ENCODE results near the gene ZNF425.
"Not testable (repeated sequence)": the region's sequence is repeated elsewhere in the genome, so short reads cannot be mapped to it uniquely, and the experiment has no call there.

ZNF425 gene

DNA sequence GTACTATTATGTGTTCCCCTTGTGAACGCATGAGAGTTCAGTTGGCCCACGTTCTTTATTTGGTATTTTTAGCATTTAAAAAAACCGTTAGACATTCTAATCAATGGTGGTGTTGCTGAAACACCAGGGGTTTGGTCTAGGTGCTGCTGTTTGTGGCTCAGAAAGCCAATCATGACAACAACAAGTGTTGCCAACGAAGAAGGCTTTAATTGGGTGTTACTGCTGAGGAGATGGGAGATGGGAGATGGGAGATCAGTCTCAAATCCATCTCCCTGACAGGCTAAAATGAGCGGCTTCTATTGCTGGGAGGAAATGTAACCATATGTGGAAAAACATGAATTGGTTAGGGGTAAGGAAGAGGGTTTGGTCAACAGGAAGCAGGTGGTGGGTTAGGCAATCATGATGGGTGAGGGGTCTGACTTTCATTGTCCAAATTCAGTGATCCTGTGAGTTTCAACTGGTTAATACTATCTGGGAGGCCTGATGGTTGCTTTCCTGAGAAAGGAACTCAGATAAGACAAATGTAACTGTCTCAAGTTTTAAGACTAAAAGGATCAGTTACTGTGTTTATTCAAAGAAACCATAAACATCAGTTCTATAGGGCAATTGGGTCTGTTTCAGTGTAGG lies 4.6 kb upstream of the ZNF425 start:
- no peak for DNase-seq (ENCODE audit: low read depth)

DNA sequence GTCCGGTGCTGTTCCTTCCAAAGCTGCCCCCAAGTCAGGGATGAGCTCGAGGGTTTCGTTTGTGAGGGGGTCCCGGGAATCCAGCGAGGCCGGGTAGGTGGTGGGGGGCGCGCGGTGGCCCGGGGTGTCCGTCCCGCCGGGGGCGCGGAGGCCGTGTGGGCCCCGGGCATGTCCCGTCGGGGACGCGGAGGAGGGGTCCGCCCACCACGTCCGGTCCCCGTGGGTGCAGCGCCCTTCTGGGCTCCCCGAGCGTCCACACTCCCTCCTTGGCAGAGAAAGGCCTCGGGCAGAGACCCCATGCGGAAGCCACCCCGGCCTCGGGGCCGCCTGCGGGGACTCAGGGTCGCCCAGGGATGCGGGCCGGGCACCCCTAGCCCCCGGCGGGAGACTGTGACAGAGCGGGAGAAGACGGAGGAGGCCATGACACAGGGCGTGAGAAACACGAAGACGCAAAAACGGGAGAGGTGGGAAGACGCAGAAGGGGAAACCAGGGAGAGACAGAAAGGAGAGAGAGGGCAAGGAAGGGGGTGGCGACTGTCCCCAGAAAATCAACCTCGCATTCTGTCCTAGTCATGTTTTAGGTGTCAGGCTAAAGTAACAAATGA lies 640 bp upstream of the ZNF425 start:
- peak; percentile 48 for DNase-seq (ENCODE audit: low read depth)

DNA sequence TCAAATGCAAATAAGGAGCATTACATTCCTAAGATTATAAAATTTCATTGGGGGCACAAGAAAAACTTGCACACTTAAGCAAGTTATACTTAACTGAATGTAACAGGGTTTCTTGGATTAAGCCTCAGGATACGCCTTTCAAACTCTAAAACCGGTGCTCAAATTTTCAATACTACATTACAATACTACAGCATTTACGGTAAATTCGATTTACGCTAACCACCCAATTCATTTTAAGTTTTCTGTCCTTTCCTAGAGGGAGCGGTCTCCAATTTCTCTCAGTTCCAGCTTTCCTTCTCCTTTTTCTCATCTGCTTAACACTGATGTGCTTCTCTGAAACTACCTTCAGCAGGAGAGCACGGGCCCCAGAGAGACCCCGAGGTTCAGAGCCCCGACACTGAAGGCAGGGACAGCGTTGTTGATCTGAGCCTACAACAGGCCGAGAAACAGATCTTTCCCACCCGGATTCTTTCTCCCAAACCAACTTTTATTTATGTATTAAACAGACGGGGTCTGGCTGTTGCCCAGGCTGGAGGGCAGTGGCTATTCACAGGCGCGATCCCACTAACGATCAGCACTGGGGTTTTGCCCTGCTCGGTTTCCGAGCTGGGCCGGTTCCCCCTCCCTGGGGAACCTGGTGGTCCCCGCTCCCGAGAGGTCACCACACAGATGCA lies 798 bp downstream of the ZNF425 start:
- no peak for DNase-seq (ENCODE audit: low read depth)

DNA sequence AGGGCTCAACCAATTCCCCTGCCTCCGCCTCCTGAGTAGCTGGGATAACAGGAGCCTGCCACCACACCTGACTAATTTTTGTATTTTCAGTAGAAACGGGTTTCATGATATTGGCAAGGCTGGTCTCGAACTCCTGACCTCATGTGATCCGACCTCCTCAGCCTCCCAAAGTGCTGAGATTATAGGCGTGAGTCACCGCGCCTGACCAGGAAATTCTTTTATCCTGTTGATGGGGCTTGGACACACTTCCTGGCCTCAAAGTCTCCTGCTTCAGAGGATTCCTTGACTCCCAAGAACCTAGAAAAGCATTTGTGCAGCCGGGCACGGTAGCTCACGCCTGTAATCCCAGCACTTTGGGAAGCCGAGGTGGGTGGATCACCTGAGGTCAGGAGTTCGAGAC lies 16.2 kb downstream of the ZNF425 start:
- DNase-seq (ENCODE audit: low read depth): no peak

DNA sequence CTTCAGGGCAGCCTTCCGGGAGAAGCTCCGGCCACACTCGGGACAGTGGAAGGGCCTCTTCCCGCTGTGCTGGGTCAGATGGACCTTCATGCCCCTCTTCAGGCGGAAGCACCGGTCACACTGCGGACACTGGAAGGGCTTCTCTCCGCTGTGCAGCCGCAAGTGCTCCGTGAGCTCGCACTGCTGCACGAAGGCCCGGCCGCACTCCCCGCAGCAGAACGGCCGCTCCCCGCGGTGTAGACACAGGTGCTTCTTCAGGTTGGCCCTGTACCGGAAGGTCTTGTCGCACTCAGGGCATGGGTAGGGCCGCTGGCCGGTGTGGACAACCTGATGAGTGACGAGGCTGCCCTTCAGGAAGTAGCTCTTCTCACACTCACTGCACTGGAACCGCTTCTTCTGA lies 21.4 kb downstream of the ZNF425 start:
- no peak for DNase-seq (ENCODE audit: low read depth)

DNA sequence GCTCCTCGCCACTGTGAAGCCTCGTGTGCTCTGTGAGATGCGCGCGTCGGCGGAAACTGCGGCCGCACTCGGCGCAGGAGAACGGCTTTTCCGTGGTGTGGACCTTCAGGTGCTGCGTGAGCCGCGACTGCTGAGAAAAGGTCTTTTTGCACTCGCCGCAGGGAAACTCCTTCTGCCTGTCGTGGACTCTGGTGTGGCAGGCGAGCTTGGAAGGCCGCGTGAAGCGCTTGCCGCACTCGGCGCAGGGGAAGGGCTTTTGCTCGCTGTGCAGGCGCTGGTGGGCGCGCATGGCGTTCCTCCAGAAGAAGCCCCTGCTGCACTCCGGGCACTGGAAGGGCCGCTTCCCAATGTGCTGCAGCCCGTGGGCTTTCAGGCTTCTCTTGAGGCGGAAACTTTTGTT lies 21.9 kb downstream of the ZNF425 start:
- no peak for DNase-seq (ENCODE audit: low read depth)

DNA sequence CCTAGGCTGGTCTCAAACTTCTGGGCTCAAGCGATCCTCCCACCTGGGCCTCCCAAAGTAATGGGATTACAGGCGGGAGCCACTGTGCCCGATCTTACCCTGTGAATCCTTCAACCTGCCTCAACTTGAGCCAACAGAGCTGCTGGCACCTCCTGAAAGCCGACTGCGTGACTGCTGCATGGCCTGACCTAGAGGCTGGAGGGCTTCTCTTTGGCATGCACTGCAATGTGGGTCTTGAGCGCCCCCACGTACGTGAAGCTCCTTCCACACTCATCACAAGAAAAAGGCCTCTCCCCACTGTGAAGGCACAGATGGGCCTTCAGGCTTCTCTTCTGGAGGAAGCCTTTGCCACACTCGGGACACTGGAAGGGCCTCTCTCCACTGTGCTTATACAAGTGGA lies 22.7 kb downstream of the ZNF425 start:
- DNase-seq (ENCODE audit: low read depth): no peak

DNA sequence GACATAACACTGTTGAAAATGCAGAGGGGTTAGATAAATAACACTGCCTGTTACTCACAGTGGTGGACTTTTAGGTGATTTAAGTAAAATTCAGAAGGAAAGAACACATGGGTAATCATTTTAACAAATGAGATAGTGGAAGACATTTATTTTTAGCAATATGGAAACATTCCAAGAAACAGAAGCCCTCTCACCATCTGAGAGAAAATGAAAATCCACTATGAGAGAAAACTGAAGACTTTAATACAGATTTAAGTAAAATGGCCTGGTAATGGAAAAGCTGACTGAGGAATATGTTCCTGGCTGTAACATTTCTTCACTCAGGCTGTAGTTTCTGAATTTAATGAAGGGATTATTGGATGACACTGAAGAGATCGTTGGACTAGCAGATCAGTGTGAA lies 23.5 kb downstream of the ZNF425 start:
- no peak for DNase-seq (ENCODE audit: low read depth)

DNA sequence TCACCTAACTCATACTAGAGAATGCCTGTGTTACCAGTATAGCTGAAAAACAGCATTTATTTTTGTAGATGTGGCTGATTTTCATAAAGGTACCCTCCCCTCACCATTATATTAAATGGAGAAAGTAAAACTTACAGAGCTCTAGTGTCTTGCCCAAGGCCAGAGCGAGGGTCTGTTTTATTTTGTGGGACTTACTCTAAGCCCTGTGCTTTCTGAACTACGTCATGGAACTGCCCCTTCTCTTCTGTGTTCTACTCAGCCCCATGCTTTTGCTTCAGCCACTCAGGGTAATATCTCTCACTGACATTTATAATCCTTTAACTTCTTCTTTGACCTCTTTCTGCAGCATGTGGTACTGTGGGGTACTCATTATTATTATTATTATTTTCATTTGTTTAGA lies 25.3 kb downstream of the ZNF425 start:
- DNase-seq (ENCODE audit: low read depth): no peak

DNA sequence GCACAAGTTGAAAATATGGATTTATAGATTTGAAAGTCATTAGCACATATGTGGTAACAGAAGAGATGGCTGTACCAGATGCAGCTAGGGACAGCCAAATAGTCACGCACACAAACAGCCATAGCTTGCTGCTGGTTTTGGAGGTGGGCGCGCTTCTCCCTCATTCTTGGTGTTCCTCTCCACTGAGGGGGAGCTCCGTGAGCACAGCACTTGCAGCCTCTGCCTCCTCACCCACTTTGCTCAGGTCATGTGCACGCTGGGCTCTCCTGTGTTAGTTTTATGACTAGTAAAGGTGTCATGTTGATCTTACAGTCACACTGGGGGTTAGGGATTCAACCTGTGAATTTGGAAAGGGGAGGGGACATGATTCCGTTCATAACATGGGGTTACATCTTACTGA lies 27.1 kb downstream of the ZNF425 start:
- DNase-seq (ENCODE audit: low read depth): no peak

DNA sequence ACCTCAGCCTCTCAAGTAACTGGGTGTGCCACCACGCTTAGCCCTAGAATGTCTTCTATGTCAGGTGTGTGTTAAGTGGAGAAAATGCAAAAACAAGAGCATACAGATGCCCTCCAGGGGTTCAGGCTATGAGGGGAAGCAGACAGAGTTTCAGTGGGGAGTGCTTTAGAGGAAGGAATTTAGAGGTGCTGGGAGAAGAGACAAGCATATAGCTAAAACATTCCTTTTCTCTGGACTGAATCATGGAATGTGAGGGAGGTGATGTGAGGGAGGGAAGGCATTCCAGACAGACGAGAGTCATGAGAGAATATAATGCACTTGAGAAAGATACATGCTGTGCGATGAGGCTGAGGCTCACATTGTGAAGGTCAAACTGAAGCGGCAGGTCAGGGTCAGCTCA lies 29.0 kb downstream of the ZNF425 start:
- DNase-seq (ENCODE audit: low read depth): no peak

DNA sequence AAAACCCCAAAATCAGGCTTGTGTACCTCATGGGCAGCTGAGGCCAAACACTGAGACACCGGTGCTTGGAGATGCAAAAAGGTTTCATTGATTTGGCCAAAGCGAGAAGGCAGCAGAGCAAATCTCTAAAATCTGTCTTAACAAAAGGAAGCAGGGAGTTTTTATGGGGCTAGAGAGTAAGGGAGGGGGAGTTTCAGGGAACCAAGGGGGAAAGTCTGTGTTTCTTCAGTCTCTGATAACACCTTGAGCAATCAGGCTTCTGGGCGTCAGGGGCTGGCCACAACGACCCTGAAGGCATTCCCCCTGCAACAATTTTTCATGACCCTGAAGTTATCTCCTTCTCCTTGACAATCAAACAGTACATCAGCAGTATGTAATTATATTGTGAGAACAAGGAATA lies 32.9 kb downstream of the ZNF425 start:
- DNase-seq (ENCODE audit: low read depth): no peak

DNA sequence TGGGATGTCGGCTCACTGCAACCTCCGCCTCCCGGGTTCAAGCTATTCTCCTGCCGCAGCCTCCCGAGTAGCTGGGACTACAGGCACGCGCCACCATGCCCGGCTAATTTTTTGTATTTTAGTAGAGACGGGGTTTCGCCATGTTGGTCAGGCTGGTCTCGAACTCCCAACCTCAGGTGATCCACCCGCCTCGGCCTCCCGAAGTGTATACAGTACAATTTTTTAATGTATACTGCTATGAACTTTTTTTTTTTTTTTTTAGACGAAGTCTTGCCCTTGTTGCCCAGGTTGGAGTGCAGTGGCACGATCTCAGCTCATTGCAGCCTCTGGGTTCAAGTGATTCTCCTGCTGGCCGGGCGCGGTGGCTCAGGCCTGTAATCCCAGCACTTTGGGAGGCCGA lies 33.9 kb downstream of the ZNF425 start:
- DNase-seq (ENCODE audit: low read depth): not testable (repeated sequence)

DNA sequence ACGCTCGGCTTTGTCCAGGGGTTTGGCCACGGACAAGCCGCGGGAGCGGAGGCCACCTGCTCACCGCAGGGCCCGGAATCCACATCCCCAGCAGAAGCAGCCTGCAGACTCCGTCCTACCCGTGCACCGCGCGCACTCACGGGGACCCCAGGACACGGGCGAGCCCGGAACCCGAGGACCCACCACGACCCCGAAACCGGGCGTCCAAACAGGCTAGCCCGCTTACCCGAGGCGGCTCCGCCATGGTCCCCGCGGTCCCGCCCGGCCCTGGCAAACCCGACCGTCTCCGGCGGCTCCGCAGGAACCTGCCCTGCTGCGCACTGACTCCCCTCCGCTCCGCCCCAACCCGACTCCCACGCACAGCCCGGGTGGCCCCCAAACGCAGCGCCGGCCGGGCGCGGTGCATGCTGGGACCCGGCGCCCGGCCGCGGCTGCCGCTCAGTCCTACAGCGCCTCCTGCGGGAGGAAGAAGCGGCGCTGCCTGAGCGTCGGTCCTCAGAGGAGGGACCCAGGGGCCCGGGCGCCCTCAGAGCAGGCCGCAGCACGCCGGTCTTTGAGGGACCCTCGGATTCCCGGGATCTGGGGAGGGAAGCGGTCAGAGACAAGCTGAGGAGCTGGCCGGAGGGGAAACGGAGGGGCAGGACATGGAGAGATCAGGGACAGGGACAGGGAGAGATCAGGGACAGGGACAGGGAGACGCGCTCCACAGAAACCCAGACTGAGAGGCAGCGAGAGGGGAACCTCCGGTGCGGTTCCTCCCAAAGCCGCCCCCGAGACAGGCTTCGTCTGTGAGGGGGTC lies 35.5 kb downstream of the ZNF425 start, which contains the start of gene ZNF786:
Gene ZNF786, minus strand, starts transcription at position 322 of the 799 bp plus-strand sequence. Its CDS starts 78 bp downstream, at position 244.
- peak; percentile 82 for DNase-seq (ENCODE audit: low read depth)

DNA sequence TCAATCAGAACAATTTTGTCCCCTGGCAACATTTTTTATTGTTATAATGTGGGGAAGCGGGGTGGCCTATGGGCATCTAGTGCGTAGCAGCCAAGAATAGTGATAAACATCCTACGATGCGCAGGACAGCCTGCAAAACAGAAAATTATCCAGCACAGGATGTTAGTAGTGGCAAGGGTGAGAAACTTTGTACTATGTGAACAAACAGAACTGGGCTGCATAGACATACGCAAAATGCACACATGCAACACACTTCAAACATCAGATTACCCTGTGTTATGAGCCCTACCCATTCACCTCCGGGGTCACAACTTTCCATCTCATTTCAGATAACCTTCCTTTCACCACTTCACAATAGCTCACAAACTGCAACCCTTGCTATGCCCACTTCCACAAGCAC lies 38.7 kb downstream of the ZNF425 start:
- no peak for DNase-seq (ENCODE audit: low read depth)

DNA sequence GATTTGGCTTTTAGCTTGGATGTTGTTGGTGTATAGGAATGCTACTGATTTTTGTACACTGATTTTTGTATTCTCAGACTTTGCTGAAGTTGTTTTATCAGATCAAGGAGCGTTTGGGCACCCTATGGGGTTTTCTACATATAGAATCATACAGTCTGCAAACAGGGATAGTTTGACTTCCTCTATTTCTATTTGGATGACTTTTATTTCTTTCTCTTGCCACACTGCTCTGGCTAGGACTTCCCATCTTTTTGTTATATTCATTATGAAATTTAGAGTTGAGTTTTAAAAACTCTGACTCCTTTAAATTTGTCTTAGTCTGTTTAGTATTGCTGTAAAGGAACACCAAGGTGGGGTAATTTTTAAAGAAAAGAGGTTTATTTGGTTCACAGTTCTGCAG lies 40.3 kb downstream of the ZNF425 start:
- no peak for DNase-seq (ENCODE audit: low read depth)

DNA sequence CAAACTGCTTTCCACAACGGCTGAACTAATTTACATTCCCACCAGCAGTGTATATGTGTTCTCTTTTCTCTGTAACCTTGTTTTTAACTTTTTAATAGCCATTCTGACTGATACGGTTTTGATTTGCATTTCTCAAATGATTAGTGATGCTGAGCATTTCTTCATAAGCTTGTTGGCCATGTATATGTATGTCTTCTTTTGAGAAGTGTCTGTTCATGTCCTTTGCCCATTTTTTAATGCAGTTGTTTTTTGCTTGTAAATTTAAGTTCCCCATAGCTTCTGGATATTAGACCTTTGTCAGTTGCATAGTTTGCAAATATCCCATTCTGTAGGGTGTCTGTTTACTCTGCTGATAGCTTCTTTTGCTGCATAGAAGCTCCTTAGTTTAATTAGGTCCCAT lies 41.7 kb downstream of the ZNF425 start:
- no peak for DNase-seq (ENCODE audit: low read depth)

DNA sequence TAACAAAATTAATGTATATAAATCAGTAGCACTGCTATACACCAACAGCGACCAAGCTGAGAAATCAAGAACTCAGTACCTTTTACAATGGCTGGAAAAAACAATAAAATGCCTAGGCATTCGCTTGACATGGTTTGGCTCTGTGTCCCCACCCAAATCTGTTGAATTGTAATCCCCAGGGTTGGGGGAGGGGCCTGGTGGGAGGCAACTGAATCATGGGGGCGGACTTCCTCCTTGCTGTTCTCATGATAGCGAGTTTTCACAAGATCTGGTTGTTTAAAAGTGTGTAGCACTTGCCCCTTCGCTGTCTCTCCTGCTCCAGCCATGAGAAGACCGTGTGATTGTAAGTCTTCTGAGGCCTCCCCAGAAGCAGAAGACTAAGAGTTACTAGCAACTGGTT lies 44.2 kb downstream of the ZNF425 start:
- no peak for DNase-seq (ENCODE audit: low read depth)

DNA sequence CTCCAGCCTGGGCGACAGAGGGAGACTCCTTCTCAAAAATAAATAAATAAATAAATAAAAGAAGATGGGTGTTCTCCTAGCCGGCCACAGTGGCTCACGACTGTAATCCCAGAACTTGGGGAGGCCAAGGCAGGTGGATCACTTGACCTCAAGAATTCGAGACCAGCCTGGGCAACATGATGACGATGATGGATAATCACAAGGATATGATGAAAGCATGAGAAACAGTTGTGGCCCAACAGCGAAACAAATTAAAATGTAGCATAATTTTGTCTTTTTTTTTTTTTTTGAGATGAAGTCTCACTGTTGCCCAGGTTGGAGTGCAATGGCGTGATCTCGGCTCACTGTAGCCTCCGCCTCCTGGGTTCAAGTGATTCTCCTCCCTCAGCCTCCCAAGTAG lies 48.5 kb downstream of the ZNF425 start:
- DNase-seq (ENCODE audit: low read depth): no peak

DNA sequence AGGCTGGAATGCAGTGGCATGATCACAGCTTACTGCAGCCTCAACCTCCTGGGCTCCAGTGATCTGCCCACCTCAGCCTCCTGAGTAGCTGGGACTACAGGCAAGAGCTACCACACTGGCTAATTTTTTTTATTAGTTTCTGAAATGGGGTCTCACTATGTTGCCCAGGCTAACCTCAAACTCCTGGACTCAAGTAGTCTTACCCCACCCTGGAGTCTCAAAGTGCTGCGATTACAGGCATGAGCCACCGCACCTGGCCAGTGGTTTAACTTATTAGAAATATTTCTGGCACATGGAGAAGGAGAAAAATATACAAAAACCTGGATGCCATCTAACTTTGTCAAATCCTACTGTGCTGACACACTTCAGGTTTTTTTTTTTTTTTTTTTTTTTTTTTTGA lies 50.8 kb downstream of the ZNF425 start:
- DNase-seq (ENCODE audit: low read depth): no peak

DNA sequence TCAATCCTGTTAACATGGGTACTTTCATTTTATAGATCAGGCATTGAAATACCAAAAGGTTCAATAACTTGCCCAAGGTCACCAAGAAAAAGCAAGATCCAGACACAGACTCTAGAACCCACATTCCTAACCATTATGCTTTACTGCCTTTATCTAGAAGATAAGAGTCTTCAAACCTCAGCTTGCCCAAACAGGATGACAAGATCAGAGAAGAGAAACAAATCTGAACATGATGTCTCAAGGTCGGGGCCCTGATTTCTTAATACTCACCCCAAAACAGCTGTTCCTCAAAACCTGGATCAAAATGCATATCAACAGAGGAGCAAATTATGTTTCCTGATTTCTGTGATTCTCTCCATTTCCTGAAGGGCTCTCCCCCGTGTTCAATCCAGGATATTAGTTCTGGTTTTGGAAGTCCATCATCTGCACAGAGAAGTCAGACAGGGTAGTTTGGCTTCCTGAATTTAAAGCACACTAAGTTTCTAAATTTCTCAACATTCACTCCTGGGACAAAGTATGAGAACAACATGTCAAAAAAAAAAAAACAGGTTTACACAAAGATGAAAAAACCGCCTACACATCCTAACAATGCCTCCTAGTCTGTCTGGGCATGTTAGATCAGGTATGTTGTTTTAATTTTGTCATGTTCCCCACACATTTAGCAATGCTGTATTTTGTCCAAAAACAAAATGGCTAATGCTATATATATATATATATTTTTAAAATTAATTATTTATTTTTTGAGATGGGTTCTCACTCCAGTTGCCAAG lies 51.8 kb downstream of the ZNF425 start:
- DNase-seq (ENCODE audit: low read depth): no peak

DNA sequence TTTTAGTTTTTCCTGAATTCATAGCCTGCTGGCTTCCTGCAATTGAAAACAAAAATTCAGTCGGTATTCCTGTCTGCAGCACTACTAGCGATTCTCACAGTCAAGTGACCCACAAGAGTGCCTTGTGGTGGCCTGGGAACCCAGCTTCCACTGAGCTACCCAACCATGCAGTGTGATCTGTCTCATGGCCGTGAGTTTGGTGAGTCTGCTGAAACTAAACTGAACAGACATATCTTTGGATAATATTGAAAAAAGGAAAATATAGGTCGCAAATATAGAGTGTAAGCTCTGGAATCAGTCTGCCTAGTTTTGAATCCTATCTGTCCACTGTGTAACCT lies 53.7 kb downstream of the ZNF425 start:
- DNase-seq (ENCODE audit: low read depth): no peak

All from stimulated activated CD8-positive, alpha-beta memory T cell treated with anti-CD3 and anti-CD28 coated beads, Interleukin-15, amount 100 ng/mL, for 24 hours (primary cell).